ENCODE results near the gene ERCC5. TPM values are rescaled to one million over a fixed set of nuclear protein-coding genes. Genes with fewer than 3 reads are reported as not detected.

ERCC5 gene
- total RNA-seq, 1 donor from 2014 or later, result 48.9 TPM

DNA sequence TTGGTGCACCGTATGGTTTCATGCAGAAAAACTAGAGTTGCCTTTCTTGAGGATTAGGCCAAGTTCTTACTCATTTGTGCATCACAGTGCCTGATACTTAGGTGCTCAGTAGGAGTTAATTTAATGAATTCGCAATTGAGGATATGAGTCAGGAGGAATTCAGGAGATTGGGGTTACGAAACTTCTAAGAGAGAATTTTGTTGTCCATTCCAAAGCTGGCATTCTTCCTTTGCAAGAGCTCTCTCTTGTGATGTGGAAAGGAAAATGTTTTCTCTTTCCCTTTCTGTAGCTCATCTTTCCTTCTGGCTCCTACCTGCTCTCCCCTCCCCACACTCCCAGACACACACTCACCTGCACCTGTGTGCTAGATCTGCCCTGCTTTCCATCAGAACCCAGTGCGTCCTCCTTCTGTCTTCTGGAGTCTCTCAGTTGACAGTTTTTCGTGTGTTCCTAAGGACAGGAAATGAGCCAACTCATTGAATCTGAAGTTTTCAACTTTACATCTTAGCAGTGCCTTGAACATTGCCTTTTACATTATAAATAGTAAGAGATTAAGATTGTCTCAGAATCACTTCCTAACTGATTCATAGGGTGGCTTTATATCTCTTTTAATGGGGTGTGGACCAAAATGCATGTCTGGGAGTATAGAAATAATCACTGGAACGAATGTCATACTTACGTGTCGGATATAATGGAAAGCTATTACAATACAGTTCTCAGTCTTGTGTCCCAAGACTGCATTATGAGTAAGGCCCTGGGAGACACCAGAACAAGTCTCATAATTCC is 19.7 kb upstream of the ERCC5 start:
- TF ChIP-seq, protein P1, sequence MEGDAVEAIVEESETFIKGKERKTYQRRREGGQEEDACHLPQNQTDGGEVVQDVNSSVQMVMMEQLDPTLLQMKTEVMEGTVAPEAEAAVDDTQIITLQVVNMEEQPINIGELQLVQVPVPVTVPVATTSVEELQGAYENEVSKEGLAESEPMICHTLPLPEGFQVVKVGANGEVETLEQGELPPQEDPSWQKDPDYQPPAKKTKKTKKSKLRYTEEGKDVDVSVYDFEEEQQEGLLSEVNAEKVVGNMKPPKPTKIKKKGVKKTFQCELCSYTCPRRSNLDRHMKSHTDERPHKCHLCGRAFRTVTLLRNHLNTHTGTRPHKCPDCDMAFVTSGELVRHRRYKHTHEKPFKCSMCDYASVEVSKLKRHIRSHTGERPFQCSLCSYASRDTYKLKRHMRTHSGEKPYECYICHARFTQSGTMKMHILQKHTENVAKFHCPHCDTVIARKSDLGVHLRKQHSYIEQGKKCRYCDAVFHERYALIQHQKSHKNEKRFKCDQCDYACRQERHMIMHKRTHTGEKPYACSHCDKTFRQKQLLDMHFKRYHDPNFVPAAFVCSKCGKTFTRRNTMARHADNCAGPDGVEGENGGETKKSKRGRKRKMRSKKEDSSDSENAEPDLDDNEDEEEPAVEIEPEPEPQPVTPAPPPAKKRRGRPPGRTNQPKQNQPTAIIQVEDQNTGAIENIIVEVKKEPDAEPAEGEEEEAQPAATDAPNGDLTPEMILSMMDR (IDR thresholded peaks at IDR 0.05), result no peak
- peaks cover 13% of the 10 kb centered on the region for H3K4me1 Mint-ChIP-seq (ENCODE audit: unreplicated experiment)
- peak overlapping the region; percentile 71 for H3K27ac Mint-ChIP-seq (ENCODE audit: unreplicated experiment)
- DNase-seq (ENCODE audit: extremely low spot score, unreplicated experiment), result no peak
- H3K27me3 Mint-ChIP-seq (ENCODE audit: unreplicated experiment), result no peaks in the 10 kb centered on the region
- peaks cover 39% of the 10 kb centered on the region for H3K36me3 Mint-ChIP-seq (ENCODE audit: unreplicated experiment)
- no peak overlapping the region for H3K4me3 Mint-ChIP-seq (ENCODE audit: unreplicated experiment)
- peaks cover 6% of the 10 kb centered on the region for H3K9me3 Mint-ChIP-seq (ENCODE audit: unreplicated experiment)

DNA sequence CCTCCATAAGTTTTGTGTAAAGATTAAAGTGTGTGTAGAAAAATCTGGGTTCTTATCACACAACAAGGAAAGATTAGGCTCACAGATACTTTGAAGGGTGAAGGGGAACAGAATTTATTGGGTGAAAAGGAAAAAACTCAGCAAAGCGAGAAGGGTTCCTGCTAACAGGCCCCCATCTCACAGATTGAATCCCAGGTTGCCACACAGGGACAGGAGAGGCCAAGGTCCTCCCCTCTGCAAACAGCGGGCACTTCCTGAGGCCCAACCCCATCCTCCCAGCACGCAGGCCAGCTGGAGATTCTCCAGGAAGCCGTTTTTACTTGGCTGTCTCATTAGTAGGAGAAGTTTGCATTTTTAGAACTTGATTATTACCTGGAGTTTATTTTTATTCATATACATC is 15.2 kb upstream of the ERCC5 start:
- H3K9me3 Mint-ChIP-seq (ENCODE audit: unreplicated experiment), result no peaks in the 10 kb centered on the region
- H3K4me3 Mint-ChIP-seq (ENCODE audit: unreplicated experiment), result no peak overlapping the region
- DNase-seq (ENCODE audit: extremely low spot score, unreplicated experiment), result no peak
- H3K27me3 Mint-ChIP-seq (ENCODE audit: unreplicated experiment), result no peaks in the 10 kb centered on the region
- TF ChIP-seq, protein P1 (IDR thresholded peaks at IDR 0.05), result no peak
- H3K36me3 Mint-ChIP-seq (ENCODE audit: unreplicated experiment), result peaks cover 28% of the 10 kb centered on the region
- peak overlapping the region; percentile 27 for H3K27ac Mint-ChIP-seq (ENCODE audit: unreplicated experiment)
- peaks cover 10% of the 10 kb centered on the region for H3K4me1 Mint-ChIP-seq (ENCODE audit: unreplicated experiment)

DNA sequence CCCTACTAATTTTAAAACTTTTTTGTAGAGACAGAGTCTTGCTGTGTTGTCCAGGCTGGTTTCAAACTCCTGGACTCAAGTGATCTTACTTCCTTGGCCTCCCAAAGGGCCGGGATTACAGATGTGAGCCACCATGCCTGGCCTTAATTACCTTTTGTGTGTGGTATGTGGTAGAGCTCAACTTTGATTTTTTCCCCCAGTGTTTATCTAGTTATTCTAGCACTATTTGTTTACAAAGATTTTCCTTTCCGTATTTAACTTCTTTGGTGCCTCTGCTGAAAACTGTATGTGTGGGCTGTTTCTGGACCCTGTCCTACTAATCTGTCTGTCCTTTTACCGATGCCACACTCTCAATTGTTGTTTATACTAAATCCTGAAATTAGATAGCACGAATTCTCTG is 9.4 kb upstream of the ERCC5 start:
- no peak overlapping the region for H3K4me3 Mint-ChIP-seq (ENCODE audit: unreplicated experiment)
- no peak overlapping the region for H3K27ac Mint-ChIP-seq (ENCODE audit: unreplicated experiment)
- no peak for DNase-seq (ENCODE audit: extremely low spot score, unreplicated experiment)
- no peaks in the 10 kb centered on the region for H3K27me3 Mint-ChIP-seq (ENCODE audit: unreplicated experiment)
- H3K36me3 Mint-ChIP-seq (ENCODE audit: unreplicated experiment), result peaks cover 28% of the 10 kb centered on the region
- no peaks in the 10 kb centered on the region for H3K4me1 Mint-ChIP-seq (ENCODE audit: unreplicated experiment)
- TF ChIP-seq, protein P1 (IDR thresholded peaks at IDR 0.05), result no peak
- H3K9me3 Mint-ChIP-seq (ENCODE audit: unreplicated experiment), result no peaks in the 10 kb centered on the region

DNA sequence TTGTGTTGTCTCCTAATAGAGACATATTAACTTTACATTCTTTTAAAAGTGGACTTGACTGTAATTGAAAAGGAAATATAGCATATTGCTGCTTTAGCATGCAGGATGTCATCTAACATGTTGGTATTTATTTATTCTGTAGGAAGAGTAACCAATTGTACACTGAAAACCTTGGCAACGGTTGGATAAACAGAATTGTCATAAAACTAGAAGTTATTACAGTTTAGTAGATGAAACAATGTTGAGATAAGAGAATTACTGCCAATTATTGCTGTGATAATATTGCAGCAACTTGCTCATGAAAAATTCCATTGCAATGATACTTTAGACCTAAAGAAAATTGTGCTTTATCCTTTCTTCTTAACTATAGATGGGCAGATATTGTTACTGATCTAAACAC is 7.6 kb upstream of the ERCC5 start:
- no peaks in the 10 kb centered on the region for H3K27me3 Mint-ChIP-seq (ENCODE audit: unreplicated experiment)
- no peak overlapping the region for H3K4me3 Mint-ChIP-seq (ENCODE audit: unreplicated experiment)
- no peak overlapping the region for H3K27ac Mint-ChIP-seq (ENCODE audit: unreplicated experiment)
- TF ChIP-seq, protein P1 (IDR thresholded peaks at IDR 0.05), result no peak
- H3K36me3 Mint-ChIP-seq (ENCODE audit: unreplicated experiment), result peaks cover 24% of the 10 kb centered on the region
- no peak for DNase-seq (ENCODE audit: extremely low spot score, unreplicated experiment)
- no peaks in the 10 kb centered on the region for H3K4me1 Mint-ChIP-seq (ENCODE audit: unreplicated experiment)
- H3K9me3 Mint-ChIP-seq (ENCODE audit: unreplicated experiment), result no peaks in the 10 kb centered on the region

DNA sequence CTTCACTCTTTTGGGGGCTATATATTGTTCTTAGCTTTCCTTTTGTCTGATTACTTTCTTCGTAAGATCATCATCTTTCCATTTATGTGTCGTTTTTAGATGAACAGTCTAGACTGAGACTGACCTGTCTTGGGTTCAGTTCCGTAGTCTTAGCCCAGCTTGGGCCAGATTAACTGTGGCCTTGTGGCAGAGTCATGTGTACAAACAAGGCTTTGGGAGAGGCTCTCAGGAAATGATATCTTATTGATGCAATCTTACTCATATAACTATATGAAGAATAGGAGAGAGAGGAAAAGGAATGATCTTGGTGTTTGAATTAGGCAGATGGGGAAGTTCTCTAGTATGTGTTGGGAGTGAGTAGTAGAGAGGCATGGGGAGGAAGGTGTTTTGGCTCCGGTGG is 6.8 kb upstream of the ERCC5 start:
- H3K27ac Mint-ChIP-seq (ENCODE audit: unreplicated experiment), result no peak overlapping the region
- H3K36me3 Mint-ChIP-seq (ENCODE audit: unreplicated experiment), result peaks cover 20% of the 10 kb centered on the region
- no peak for DNase-seq (ENCODE audit: extremely low spot score, unreplicated experiment)
- no peak overlapping the region for H3K4me3 Mint-ChIP-seq (ENCODE audit: unreplicated experiment)
- no peaks in the 10 kb centered on the region for H3K27me3 Mint-ChIP-seq (ENCODE audit: unreplicated experiment)
- no peaks in the 10 kb centered on the region for H3K4me1 Mint-ChIP-seq (ENCODE audit: unreplicated experiment)
- TF ChIP-seq, protein P1 (IDR thresholded peaks at IDR 0.05), result no peak
- no peaks in the 10 kb centered on the region for H3K9me3 Mint-ChIP-seq (ENCODE audit: unreplicated experiment)
